HCT116 (cell line): ENCODE measurements around the gene NAALADL2.

ENCODE experiments used
- EGR1 ChIP-seq: IDR thresholded peaks from 2 replicates; pipeline ENCODE4 v1.6.1; 2012; ENCODE audit warnings: low read depth
- EZH2phosphoT487 ChIP-seq: fragments of 200-600 bp; IDR thresholded peaks from 2 replicates; pipeline ENCODE4 v1.6.1; 2018; ENCODE audit warnings: antibody characterized with exemption, borderline replicate concordance
- JUND ChIP-seq: IDR thresholded peaks from 2 replicates; pipeline ENCODE4 v1.6.1; 2012
- POLR2A ChIP-seq: IDR thresholded peaks from 2 replicates; pipeline ENCODE4 v1.7.0; 2011; ENCODE audit warnings: borderline replicate concordance; ENCODE audit not compliant: insufficient read depth, insufficient read length; ENCODE audit errors: extremely low read depth
- POLR2AphosphoS5 ChIP-seq: IDR thresholded peaks from 2 replicates; pipeline ENCODE4 v1.6.1; 2011; ENCODE audit warnings: mild to moderate bottlenecking, low read depth, low read length, moderate library complexity
- RAD21 ChIP-seq: IDR thresholded peaks from 2 replicates; pipeline ENCODE4 v1.6.1; 2012; ENCODE audit warnings: low read depth, mild to moderate bottlenecking
- SIN3A ChIP-seq: IDR thresholded peaks from 2 replicates; pipeline ENCODE4 v1.6.1; 2012; ENCODE audit warnings: low read depth
- ZNF274 ChIP-seq: fragments of 200-500 bp; sonication (Bioruptor generic); IDR thresholded peaks from 2 replicates; pipeline ENCODE4 v1.6.1; 2014; ENCODE audit warnings: mild to moderate bottlenecking, low read depth, low read length, inconsistent platforms
- TF ChIP-seq, protein P1 (sequence below), 3 experiments: fragments of 200-600 bp in 1 of 3; sonication (generic) in 1 of 3; IDR thresholded peaks in 2 of 3; conservative IDR thresholded peaks in 1 of 3; 2 replicates each; pipeline ENCODE4 v1.5.1; 2012 to 2017; ENCODE audit warnings: low read depth in 2 of 3, low read length in 2 of 3, antibody characterized with exemption in 1 of 3, borderline replicate concordance in 1 of 3, control low read depth in 1 of 3, mild to moderate bottlenecking in 1 of 3, mixed read lengths in 1 of 3, mixed run types in 1 of 3, moderate library complexity in 1 of 3; ENCODE audit not compliant: insufficient read depth in 1 of 3
- TF ChIP-seq, protein P2 (sequence below): IDR thresholded peaks from 2 replicates; pipeline ENCODE4 v1.6.1; 2012
- TF ChIP-seq, protein P3 (sequence below): IDR thresholded peaks from 2 replicates; pipeline ENCODE4 v1.6.1; 2012; ENCODE audit warnings: low read depth
- TF ChIP-seq, protein P4 (sequence below): IDR thresholded peaks from 2 replicates; pipeline ENCODE4 v1.6.1; 2011; ENCODE audit warnings: mild to moderate bottlenecking, low read length, moderate library complexity; ENCODE audit not compliant: insufficient replicate concordance; ENCODE audit errors: extremely low read depth
- TF ChIP-seq, protein P5 (sequence below): IDR thresholded peaks from 2 replicates; pipeline ENCODE4 v1.6.1; 2012

DNA sequence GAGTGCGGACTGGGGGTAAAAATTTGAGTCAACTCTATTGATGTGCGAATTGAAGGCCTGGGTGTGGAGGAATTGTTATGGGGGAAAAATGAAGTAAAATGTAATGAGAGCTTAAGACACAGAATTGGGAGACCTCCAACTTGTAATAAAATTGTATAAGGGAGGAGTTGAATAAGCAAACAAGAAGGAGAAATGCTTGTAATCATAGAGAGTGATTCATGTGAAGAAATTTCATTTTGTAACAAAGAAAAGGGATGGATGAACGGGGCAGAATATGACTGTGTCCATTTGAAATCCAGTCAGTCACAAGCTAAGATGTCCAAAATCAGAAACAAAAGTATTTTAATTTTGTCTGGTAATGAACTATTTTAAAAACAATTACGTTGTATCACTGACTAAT lies 552.3 kb downstream of the NAALADL2 start:
- TF ChIP-seq EZH2phosphoT487 = no peak
- TF ChIP-seq, protein P1, sequence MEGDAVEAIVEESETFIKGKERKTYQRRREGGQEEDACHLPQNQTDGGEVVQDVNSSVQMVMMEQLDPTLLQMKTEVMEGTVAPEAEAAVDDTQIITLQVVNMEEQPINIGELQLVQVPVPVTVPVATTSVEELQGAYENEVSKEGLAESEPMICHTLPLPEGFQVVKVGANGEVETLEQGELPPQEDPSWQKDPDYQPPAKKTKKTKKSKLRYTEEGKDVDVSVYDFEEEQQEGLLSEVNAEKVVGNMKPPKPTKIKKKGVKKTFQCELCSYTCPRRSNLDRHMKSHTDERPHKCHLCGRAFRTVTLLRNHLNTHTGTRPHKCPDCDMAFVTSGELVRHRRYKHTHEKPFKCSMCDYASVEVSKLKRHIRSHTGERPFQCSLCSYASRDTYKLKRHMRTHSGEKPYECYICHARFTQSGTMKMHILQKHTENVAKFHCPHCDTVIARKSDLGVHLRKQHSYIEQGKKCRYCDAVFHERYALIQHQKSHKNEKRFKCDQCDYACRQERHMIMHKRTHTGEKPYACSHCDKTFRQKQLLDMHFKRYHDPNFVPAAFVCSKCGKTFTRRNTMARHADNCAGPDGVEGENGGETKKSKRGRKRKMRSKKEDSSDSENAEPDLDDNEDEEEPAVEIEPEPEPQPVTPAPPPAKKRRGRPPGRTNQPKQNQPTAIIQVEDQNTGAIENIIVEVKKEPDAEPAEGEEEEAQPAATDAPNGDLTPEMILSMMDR (IDR thresholded peaks at IDR 0.05 in 2 of 3, conservative IDR thresholded peaks at IDR 0.05 in 1 of 3; ENCODE audit: borderline replicate concordance in 1 of 3, insufficient read depth in 1 of 3, low read depth in 2 of 3, low read length in 2 of 3) = no peak
- TF ChIP-seq RAD21 = no peak
- no peak for TF ChIP-seq POLR2AphosphoS5
- TF ChIP-seq JUND = no peak
- TF ChIP-seq POLR2A = no peak
- TF ChIP-seq, protein P2, sequence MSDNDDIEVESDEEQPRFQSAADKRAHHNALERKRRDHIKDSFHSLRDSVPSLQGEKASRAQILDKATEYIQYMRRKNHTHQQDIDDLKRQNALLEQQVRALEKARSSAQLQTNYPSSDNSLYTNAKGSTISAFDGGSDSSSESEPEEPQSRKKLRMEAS = no peak
- no peak for TF ChIP-seq EGR1
- TF ChIP-seq, protein P3, sequence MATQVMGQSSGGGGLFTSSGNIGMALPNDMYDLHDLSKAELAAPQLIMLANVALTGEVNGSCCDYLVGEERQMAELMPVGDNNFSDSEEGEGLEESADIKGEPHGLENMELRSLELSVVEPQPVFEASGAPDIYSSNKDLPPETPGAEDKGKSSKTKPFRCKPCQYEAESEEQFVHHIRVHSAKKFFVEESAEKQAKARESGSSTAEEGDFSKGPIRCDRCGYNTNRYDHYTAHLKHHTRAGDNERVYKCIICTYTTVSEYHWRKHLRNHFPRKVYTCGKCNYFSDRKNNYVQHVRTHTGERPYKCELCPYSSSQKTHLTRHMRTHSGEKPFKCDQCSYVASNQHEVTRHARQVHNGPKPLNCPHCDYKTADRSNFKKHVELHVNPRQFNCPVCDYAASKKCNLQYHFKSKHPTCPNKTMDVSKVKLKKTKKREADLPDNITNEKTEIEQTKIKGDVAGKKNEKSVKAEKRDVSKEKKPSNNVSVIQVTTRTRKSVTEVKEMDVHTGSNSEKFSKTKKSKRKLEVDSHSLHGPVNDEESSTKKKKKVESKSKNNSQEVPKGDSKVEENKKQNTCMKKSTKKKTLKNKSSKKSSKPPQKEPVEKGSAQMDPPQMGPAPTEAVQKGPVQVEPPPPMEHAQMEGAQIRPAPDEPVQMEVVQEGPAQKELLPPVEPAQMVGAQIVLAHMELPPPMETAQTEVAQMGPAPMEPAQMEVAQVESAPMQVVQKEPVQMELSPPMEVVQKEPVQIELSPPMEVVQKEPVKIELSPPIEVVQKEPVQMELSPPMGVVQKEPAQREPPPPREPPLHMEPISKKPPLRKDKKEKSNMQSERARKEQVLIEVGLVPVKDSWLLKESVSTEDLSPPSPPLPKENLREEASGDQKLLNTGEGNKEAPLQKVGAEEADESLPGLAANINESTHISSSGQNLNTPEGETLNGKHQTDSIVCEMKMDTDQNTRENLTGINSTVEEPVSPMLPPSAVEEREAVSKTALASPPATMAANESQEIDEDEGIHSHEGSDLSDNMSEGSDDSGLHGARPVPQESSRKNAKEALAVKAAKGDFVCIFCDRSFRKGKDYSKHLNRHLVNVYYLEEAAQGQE = no peak
- TF ChIP-seq, protein P4, sequence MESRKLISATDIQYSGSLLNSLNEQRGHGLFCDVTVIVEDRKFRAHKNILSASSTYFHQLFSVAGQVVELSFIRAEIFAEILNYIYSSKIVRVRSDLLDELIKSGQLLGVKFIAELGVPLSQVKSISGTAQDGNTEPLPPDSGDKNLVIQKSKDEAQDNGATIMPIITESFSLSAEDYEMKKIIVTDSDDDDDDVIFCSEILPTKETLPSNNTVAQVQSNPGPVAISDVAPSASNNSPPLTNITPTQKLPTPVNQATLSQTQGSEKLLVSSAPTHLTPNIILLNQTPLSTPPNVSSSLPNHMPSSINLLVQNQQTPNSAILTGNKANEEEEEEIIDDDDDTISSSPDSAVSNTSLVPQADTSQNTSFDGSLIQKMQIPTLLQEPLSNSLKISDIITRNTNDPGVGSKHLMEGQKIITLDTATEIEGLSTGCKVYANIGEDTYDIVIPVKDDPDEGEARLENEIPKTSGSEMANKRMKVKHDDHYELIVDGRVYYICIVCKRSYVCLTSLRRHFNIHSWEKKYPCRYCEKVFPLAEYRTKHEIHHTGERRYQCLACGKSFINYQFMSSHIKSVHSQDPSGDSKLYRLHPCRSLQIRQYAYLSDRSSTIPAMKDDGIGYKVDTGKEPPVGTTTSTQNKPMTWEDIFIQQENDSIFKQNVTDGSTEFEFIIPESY = no peak
- no peak for TF ChIP-seq SIN3A
- TF ChIP-seq, protein P5, sequence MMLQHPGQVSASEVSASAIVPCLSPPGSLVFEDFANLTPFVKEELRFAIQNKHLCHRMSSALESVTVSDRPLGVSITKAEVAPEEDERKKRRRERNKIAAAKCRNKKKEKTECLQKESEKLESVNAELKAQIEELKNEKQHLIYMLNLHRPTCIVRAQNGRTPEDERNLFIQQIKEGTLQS = no peak
- TF ChIP-seq ZNF274 = no peak
